ENCODE data around the gene CARMIL1. TPM values are rescaled to one million over a fixed set of nuclear protein-coding genes. Genes with fewer than 3 reads are reported as not detected.

The CARMIL1 gene
- total RNA-seq, 1 experiment from 2014 or later = 25.9 TPM

DNA sequence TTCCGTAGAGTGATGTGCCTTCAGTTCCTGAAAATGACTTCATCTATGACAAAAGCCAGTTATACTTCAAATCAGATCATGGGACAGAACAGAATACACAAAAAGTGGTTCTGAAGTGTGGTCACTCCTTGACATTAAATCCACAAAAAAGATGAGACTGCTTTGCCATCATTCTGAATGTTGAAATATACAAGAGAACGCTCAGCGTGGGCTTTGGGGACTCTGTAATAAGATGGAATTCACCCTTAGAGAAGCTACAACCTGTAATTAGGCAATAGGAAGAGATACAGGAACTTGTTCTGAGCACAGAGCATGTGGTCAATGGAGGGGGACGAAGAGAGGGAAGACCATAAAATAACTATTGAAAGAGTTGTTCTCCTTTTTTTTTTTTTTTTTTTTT, 184.3 kb downstream of the CARMIL1 start:
- no peak overlapping the region for H3K4me3 Mint-ChIP-seq (ENCODE audit: unreplicated experiment)
- H3K27ac Mint-ChIP-seq (ENCODE audit: unreplicated experiment) = no peak overlapping the region
- no peaks in the 10 kb centered on the region for H3K9me3 Mint-ChIP-seq (ENCODE audit: unreplicated experiment)
- BruUV-seq (replicated peaks) = no TSS peak
- H3K27me3 ChIP-seq (replicated peaks; ENCODE audit: control insufficient read depth, insufficient read depth, low read length) = no peaks in the 10 kb centered on the region
- no peaks in the 10 kb centered on the region for H3K4me1 Mint-ChIP-seq (ENCODE audit: low read depth, unreplicated experiment)
- intact Hi-C loops (cut with micrococcal nuclease; ENCODE audit: unreplicated experiment) = no loop called here
- ChIA-PET POLR2A (no interaction called here), CTCF (no interaction called here)
- no peaks in the 10 kb centered on the region for H3K9me3 ChIP-seq
- H3K4me1 ChIP-seq = no peaks in the 10 kb centered on the region
- no peaks in the 10 kb centered on the region for H3K27me3 Mint-ChIP-seq (ENCODE audit: insufficient read depth, unreplicated experiment)
- no peaks in the 10 kb centered on the region for H3K36me3 ChIP-seq (ENCODE audit: control insufficient read depth, insufficient read depth, low read length)
- no peak overlapping the region for H3K4me3 ChIP-seq (ENCODE audit: low read depth, low read length)
- TF ChIP-seq, protein P1, sequence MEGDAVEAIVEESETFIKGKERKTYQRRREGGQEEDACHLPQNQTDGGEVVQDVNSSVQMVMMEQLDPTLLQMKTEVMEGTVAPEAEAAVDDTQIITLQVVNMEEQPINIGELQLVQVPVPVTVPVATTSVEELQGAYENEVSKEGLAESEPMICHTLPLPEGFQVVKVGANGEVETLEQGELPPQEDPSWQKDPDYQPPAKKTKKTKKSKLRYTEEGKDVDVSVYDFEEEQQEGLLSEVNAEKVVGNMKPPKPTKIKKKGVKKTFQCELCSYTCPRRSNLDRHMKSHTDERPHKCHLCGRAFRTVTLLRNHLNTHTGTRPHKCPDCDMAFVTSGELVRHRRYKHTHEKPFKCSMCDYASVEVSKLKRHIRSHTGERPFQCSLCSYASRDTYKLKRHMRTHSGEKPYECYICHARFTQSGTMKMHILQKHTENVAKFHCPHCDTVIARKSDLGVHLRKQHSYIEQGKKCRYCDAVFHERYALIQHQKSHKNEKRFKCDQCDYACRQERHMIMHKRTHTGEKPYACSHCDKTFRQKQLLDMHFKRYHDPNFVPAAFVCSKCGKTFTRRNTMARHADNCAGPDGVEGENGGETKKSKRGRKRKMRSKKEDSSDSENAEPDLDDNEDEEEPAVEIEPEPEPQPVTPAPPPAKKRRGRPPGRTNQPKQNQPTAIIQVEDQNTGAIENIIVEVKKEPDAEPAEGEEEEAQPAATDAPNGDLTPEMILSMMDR (IDR thresholded peaks at IDR 0.05; ENCODE audit: insufficient read depth in 1 of 2, low read depth in 1 of 2, low read length in 1 of 2, severe bottlenecking in 1 of 2, unreplicated experiment in 1 of 2) = no peak
- no peak for DNase-seq
- H3K36me3 Mint-ChIP-seq (ENCODE audit: insufficient read depth, unreplicated experiment) = peaks cover 6% of the 10 kb centered on the region

DNA sequence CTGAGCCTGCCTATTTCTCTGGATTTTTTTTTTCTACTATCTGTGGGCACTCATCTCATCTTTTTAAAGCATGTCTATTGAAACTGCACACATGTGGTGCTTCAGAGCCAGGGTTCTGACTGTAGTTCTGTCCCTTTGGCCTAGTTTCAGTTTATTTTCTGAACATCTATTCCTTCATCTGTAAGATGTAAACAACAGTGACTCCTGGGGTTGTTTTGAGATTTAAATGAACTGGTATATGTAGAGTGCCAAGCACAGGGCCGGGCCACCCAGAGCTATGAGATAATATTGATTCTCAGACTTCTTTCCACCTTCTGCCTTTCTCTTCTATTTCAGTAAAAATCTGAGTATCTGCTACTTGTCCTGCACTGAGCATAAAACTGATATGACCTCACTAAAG, 185.1 kb downstream of the CARMIL1 start:
- Mint-ChIP-seq H3K27ac (ENCODE audit: unreplicated experiment) (no peak overlapping the region), H3K4me1 (ENCODE audit: low read depth, unreplicated experiment) (no peaks in the 10 kb centered on the region), H3K36me3 (ENCODE audit: insufficient read depth, unreplicated experiment) (peaks cover 6% of the 10 kb centered on the region), H3K27me3 (ENCODE audit: insufficient read depth, unreplicated experiment) (no peaks in the 10 kb centered on the region), H3K4me3 (ENCODE audit: unreplicated experiment) (no peak overlapping the region), H3K9me3 (ENCODE audit: unreplicated experiment) (no peaks in the 10 kb centered on the region)
- POLR2A ChIA-PET = no interaction called here
- TF ChIP-seq, protein P1 (IDR thresholded peaks at IDR 0.05; ENCODE audit: insufficient read depth in 1 of 2, low read depth in 1 of 2, low read length in 1 of 2, severe bottlenecking in 1 of 2, unreplicated experiment in 1 of 2) = no peak
- Histone ChIP-seq H3K9me3 (no peaks in the 10 kb centered on the region), H3K4me1 (no peaks in the 10 kb centered on the region), H3K4me3 (ENCODE audit: low read depth, low read length) (no peak overlapping the region), H3K27me3 (replicated peaks; ENCODE audit: control insufficient read depth, insufficient read depth, low read length) (no peaks in the 10 kb centered on the region), H3K36me3 (ENCODE audit: control insufficient read depth, insufficient read depth, low read length) (no peaks in the 10 kb centered on the region)
- no peak for DNase-seq
- intact Hi-C loops (cut with micrococcal nuclease; ENCODE audit: unreplicated experiment) = no loop called here
- BruUV-seq (replicated peaks) = no TSS peak
- CTCF ChIA-PET = interaction anchor here (0.7 kb wide), 1 partner anchor 423 kb away, joined by 4 read pairs; no protein-coding TSS in a partner anchor

DNA sequence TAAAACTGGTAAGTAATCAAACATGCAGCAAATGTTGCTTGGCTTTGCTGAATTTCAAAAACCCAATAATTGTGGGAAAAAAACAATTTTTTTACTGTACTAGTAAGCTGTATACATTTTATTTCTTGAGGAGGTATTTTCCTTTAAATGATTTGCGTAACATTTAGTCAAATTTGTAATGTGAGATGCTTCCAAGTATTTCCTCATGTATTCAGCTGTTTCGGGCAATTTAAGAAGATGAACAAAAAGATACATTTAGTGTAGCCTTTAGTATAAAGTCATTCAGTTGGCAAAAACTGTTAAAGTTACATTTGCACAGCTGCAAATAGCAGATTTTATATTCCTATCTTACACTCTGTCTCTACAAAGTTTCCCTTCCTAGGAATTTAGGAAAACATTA, 186.8 kb downstream of the CARMIL1 start:
- POLR2A ChIA-PET = no interaction called here
- DNase-seq = no peak
- Histone ChIP-seq H3K36me3 (ENCODE audit: control insufficient read depth, insufficient read depth, low read length) (no peaks in the 10 kb centered on the region), H3K27me3 (replicated peaks; ENCODE audit: control insufficient read depth, insufficient read depth, low read length) (no peaks in the 10 kb centered on the region), H3K4me1 (no peaks in the 10 kb centered on the region), H3K9me3 (no peaks in the 10 kb centered on the region), H3K4me3 (ENCODE audit: low read depth, low read length) (no peak overlapping the region)
- no peaks in the 10 kb centered on the region for H3K9me3 Mint-ChIP-seq (ENCODE audit: unreplicated experiment)
- no peaks in the 10 kb centered on the region for H3K4me1 Mint-ChIP-seq (ENCODE audit: low read depth, unreplicated experiment)
- BruUV-seq (replicated peaks) = no TSS peak
- intact Hi-C loops (cut with micrococcal nuclease; ENCODE audit: unreplicated experiment) = no loop called here
- H3K27ac Mint-ChIP-seq (ENCODE audit: unreplicated experiment) = no peak overlapping the region
- CTCF ChIA-PET = no interaction called here
- no peak overlapping the region for H3K4me3 Mint-ChIP-seq (ENCODE audit: unreplicated experiment)
- TF ChIP-seq, protein P1 (IDR thresholded peaks at IDR 0.05; ENCODE audit: insufficient read depth in 1 of 2, low read depth in 1 of 2, low read length in 1 of 2, severe bottlenecking in 1 of 2, unreplicated experiment in 1 of 2) = no peak
- H3K36me3 Mint-ChIP-seq (ENCODE audit: insufficient read depth, unreplicated experiment) = peaks cover 6% of the 10 kb centered on the region
- no peaks in the 10 kb centered on the region for H3K27me3 Mint-ChIP-seq (ENCODE audit: insufficient read depth, unreplicated experiment)

Measured in Caco-2 (cell line).